Stimulated activated CD8-positive, alpha-beta memory T cell treated with anti-CD3 and anti-CD28 coated beads, Interleukin-15, amount 100 ng/mL, for 48 hours (primary cell): ENCODE measurements around the gene LSM7.

ENCODE experiments used
- DNase-seq, 2 donors: peaks; one replicate each; pipeline ENCODE4 v3.0.0-alpha.2; 2020; ENCODE audit warnings: low read depth in 2 of 2

The LSM7 gene

GRCh38 chr19:2278459-2279158, 49.8 kb downstream of the LSM7 start:
- DNase-seq: no peak

- DNase-seq: no peak
Observed at GRCh38 chr19:2277138-2277537, 51.2 kb downstream of the LSM7 start.

- no peak for DNase-seq
Observed at GRCh38 chr19:2276429-2276986, 51.9 kb downstream of the LSM7 start.

- no peak for DNase-seq
Observed at GRCh38 chr19:2275588-2276428, 52.6 kb downstream of the LSM7 start.

DNA sequence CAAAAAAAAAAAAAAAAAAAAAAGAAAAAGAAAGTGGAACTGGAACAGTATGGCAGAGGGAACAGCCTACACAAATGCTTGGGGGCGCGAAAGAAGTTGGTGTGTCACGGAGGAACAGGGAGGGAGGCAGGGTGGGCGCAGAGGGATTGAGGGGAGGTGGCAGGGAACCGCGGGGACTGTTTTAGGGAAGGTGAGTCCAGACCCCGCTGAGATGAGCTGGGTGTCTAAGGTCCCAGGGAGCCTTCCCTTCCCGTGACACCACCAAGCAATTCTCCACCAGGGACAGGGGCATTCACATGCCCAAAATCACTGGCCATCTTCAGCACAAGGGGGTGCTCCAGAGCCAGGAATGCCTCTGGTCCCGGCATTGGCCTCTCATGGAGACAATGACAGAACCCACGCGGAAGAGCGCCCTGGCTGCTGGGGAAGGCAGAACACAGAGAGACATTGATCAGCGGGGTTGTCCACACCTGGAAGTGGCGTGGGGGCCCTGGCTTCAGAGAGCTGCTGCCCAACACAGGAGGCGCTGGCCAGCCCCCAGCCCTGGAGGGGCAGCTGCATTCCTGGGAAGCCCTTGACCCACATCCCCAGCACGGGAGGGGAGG, 53.4 kb downstream of the LSM7 start:
- DNase-seq: no peak

DNA sequence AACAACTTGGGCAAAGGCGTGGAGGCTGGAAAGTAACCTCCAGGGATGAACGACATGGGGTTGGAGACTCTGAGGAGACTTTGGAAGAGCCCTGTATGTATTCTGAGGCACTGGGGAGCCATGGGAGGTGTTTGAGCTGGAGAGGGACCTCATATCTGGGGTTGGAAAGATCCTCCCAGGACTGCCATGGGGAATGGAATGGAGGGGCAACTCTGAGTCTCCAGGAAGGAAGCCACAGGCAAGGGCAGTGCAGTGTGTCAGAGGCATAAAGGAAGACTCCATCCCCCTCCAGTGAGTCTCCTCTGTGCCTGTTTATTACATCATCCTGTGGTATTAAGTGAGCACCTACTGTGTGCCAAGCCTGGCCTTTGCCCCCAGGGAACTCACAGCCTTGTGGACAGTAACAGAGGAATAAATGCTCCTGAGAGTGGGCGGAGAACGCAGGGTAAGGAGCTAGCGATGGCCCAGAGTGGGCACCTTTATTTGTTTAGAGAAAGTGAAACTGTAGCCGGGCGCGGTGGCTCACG, 54.1 kb downstream of the LSM7 start:
- DNase-seq: no peak

GRCh38 chr19:2273356-2274184, 54.8 kb downstream of the LSM7 start:
- peak; percentile 74 to 81 for DNase-seq
